ENCODE measurements around the gene GNB1.

- no peak for TF ChIP-seq POLR2A (IDR thresholded peaks at IDR 0.05)
- TF ChIP-seq POLR2AphosphoS5 (IDR thresholded peaks at IDR 0.05; ENCODE audit: insufficient read depth in 1 of 2, low read depth in 1 of 2), result no peak
- TF ChIP-seq CTCF (IDR thresholded peaks at IDR 0.05), result no peak
Measured at GRCh38 chr1:1754051-1754815, 136.7 kb downstream of the GNB1 start.

Data from vagina (tissue), 2 donors.